Embryonic facial prominence (tissue), 1 donor: Measurements from ENCODE around the gene POLG.
"Not testable (repeated sequence)": the region's sequence is repeated elsewhere in the genome, so short reads cannot be mapped to it uniquely, and the experiment has no call there.

Experiments
- DNase-seq: peaks from one replicate; pipeline ENCODE4 v3.0.0-alpha.2; 2016; ENCODE audit errors: extremely low spot score

Gene POLG

GRCh38 chr15:89282631-89283030, 52.0 kb downstream of the POLG start:
- DNase-seq = no peak

- no peak for DNase-seq
These were observed 56.3 kb downstream of the POLG start for GRCh38 chr15:89278307-89278706.

GRCh38 chr15:89277281-89277680, 57.3 kb downstream of the POLG start:
- DNase-seq = not testable (repeated sequence)
